GM12878 (cell line): ENCODE results near the gene PRICKLE4. TPM values are rescaled to one million over a fixed set of nuclear protein-coding genes. Genes with fewer than 3 reads are reported as not detected.
A peak's percentile ranks its signal among the peaks of the same experiment; 100 is the strongest.

ENCODE experiments used
- ATAC-seq: fragments of 200-7000 bp; cut with Tn5 transposase; 3 replicates; pipeline ENCODE4 v1.9.1; 2020; ENCODE audit warnings: mild to moderate bottlenecking, moderate library complexity
- BruUV-seq: library from RNA; stranded (reverse); fragments of 400-500 nt; replicated peaks from 2 replicates; lab custom pipeline; 2021; lab: Mats Ljungman, UMichigan
- CTCF ChIA-PET: fragments of 300-600 bp; sonication (Branson Sonifier 250); formaldehyde crosslinking; extraction: SDS; loops from one replicate; lab custom pipeline; 2021; ENCODE audit warnings: inconsistent platforms; lab: Yijun Ruan, JAX
- POLR2A ChIA-PET: fragments of 350-600 bp; formaldehyde crosslinking; extraction: SDS; loops from one replicate; lab custom pipeline; 2021; ENCODE audit warnings: inconsistent platforms; lab: Charles Lee
- RAD21 ChIA-PET: fragments of 300-600 bp; sonication (Branson Sonifier 250); formaldehyde crosslinking; loops from one replicate; lab custom pipeline; 2023; ENCODE audit warnings: antibody characterized with exemption; ENCODE audit not compliant: unreplicated experiment; lab: Charles Lee
- SMC1A ChIA-PET: fragments of 300-600 bp; sonication (Branson Sonifier 250); formaldehyde crosslinking; loops from one replicate; lab custom pipeline; 2023; ENCODE audit not compliant: unreplicated experiment, uncharacterized antibody; lab: Charles Lee
- DNase-seq: peaks from one replicate; pipeline ENCODE4 v3.0.0-alpha.2; 2011; ENCODE audit warnings: low read depth, low spot score
- FAIRE-seq: peaks from 3 replicates; lab custom pipeline; 2011; peaks lifted over from hg19 to GRCh38; lab: Jason Lieb, UNC
- H2AFZ ChIP-seq: 2 replicates; pipeline ENCODE4 v1.6.0; 2011; ENCODE audit warnings: low read depth, low read length, control low read depth; ENCODE audit not compliant: control insufficient read depth
- H3K27ac ChIP-seq: 2 replicates; pipeline ENCODE4 v1.5.1; 2011; ENCODE audit warnings: control low read depth; ENCODE audit not compliant: control insufficient read depth, insufficient read depth
- H3K27me3 ChIP-seq, 2 experiments: replicated peaks in 1 of 2; 2 replicates each; pipeline versions ENCODE4 v1.6.0 to v1.6.1; 2011; ENCODE audit warnings: low read length in 1 of 2; ENCODE audit not compliant: control insufficient read depth in 2 of 2, insufficient read depth in 2 of 2
- H3K36me3 ChIP-seq, 2 experiments: 2 replicates each; pipeline ENCODE4 v1.5.1; 2011; ENCODE audit warnings: low read length in 1 of 2; ENCODE audit not compliant: control insufficient read depth in 2 of 2, insufficient read depth in 2 of 2
- H3K4me1 ChIP-seq: 2 replicates; pipeline ENCODE4 v1.6.1; 2011; ENCODE audit warnings: mild to moderate bottlenecking, low read length, moderate library complexity, mixed read lengths; ENCODE audit not compliant: control insufficient read depth, insufficient read depth
- H3K4me2 ChIP-seq: 2 replicates; pipeline ENCODE4 v1.6.0; 2011; ENCODE audit warnings: control low read depth; ENCODE audit not compliant: control insufficient read depth, insufficient read depth
- H3K4me3 ChIP-seq: fragments of 200-600 bp; sonication (generic); 2 replicates; pipeline ENCODE4 v1.5.1; 2016
- H3K79me2 ChIP-seq: 2 replicates; pipeline ENCODE4 v1.6.0; 2011; ENCODE audit warnings: low read length; ENCODE audit not compliant: control insufficient read depth, insufficient read depth
- H3K9ac ChIP-seq: 2 replicates; pipeline ENCODE4 v1.8.0; 2011; ENCODE audit warnings: low read length, control low read depth, mixed read lengths; ENCODE audit not compliant: control insufficient read depth, insufficient read depth
- H3K9me3 ChIP-seq: replicated peaks from 3 replicates; pipeline ENCODE4 v1.5.1; 2011; ENCODE audit warnings: mild to moderate bottlenecking, low read length; ENCODE audit not compliant: control insufficient read depth, insufficient read depth
- H4K20me1 ChIP-seq: 2 replicates; pipeline ENCODE4 v1.6.0; 2011; ENCODE audit not compliant: control insufficient read depth, insufficient read depth
- NFXL1 ChIP-seq: fragments of 450-650 bp; IDR thresholded peaks from 2 replicates; pipeline ENCODE4 v1.6.1; 2017; ENCODE audit warnings: antibody characterized with exemption, mild to moderate bottlenecking, borderline replicate concordance
- RCOR1 ChIP-seq: conservative IDR thresholded peaks from 2 replicates; pipeline ENCODE4 v1.6.1; 2012; ENCODE audit warnings: low read depth, low read length, improper control_type of control experiment
- RFX5 ChIP-seq: IDR thresholded peaks from 2 replicates; pipeline ENCODE4 v1.6.1; 2011; ENCODE audit warnings: low read depth, low read length, improper control_type of control experiment
- SMARCA5 ChIP-seq: fragments of 450-650 bp; IDR thresholded peaks from 2 replicates; pipeline ENCODE4 v1.6.1; 2017; ENCODE audit warnings: mild to moderate bottlenecking
- TCF7 ChIP-seq: IDR thresholded peaks from 2 replicates; pipeline ENCODE4 v1.6.1; 2014; ENCODE audit warnings: antibody characterized with exemption, borderline replicate concordance
- YBX1 ChIP-seq: fragments of 450-650 bp; IDR thresholded peaks from 2 replicates; pipeline ENCODE4 v1.6.1; 2016; ENCODE audit warnings: antibody characterized with exemption
- ZBED1 ChIP-seq: IDR thresholded peaks from 2 replicates; pipeline ENCODE4 v1.6.1; 2016; ENCODE audit warnings: borderline replicate concordance
- ZNF217 ChIP-seq: fragments of 450-650 bp; IDR thresholded peaks from 2 replicates; pipeline ENCODE4 v1.6.1; 2017; ENCODE audit warnings: antibody characterized with exemption, mild to moderate bottlenecking
- in situ Hi-C: fragments of 300-500 bp; cut with MboI; formaldehyde crosslinking; loops from 9 replicates; pipeline ENCODE4 v1.14.3; 2018; ENCODE audit warnings: mixed read lengths
- intact Hi-C: fragments of 100-400 bp; cut with micrococcal nuclease; formaldehyde crosslinking; loops from one replicate; pipeline ENCODE4 v1.14.2; 2022; ENCODE audit not compliant: unreplicated experiment
- polyA plus RNA-seq, 11 experiments: library from polyadenylated mRNA; depleted of rRNA in 4 of 11; unstranded in 6 of 11; stranded (reverse) in 5 of 11; fragments of >200 nt; fragmentation: Nextera tagmentation in 4 of 11; fragmentation: Illumina TruSeq in 1 of 11; extraction: Ambion mirVana in 4 of 11; extraction: Trizol in 1 of 11; gene quantifications; 1 replicate in 1 of 11; 2 replicates in 10 of 11; pipeline versions ENCODE4 v1.2.1 to v1.2.3, GENCODE V29; 2011 to 2016; ENCODE audit warnings: inconsistent platforms in 2 of 11, missing spikeins in 2 of 11, low read depth in 1 of 11
- total RNA-seq, 4 experiments: library from RNA; depleted of rRNA in 3 of 4; stranded (reverse); fragments of >200 nt in 3 of 4; fragmentation: Illumina TruSeq in 1 of 4; extraction: Trizol in 1 of 4; gene quantifications; 2 replicates each; pipeline versions ENCODE4 v1.2.1 to v1.2.3, GENCODE V29; 2013 to 2021
- TF ChIP-seq, protein P1 (sequence below): IDR thresholded peaks from 2 replicates; pipeline ENCODE4 v1.6.1; 2012; ENCODE audit warnings: low read depth, low read length, improper control_type of control experiment
- TF ChIP-seq, protein P2 (sequence below): IDR thresholded peaks from 2 replicates; pipeline ENCODE4 v1.6.1; 2011; ENCODE audit warnings: borderline replicate concordance, low read depth, mild to moderate bottlenecking, moderate library complexity, low read length; ENCODE audit not compliant: insufficient read depth, poor library complexity, severe bottlenecking
- TF ChIP-seq, protein P3 (sequence below): fragments of 150-350 bp; IDR thresholded peaks from 2 replicates; pipeline ENCODE4 v1.6.1; 2014; ENCODE audit warnings: mild to moderate bottlenecking, low read depth, low read length

Gene PRICKLE4
- total and polyA plus RNA-seq, 10 of the 15 experiments (the other 5 are each of a cell fraction or from before 2014, with no cell fraction given), result 0.33 to 0.85 (median 0.35) TPM; not detected in 7

DNA sequence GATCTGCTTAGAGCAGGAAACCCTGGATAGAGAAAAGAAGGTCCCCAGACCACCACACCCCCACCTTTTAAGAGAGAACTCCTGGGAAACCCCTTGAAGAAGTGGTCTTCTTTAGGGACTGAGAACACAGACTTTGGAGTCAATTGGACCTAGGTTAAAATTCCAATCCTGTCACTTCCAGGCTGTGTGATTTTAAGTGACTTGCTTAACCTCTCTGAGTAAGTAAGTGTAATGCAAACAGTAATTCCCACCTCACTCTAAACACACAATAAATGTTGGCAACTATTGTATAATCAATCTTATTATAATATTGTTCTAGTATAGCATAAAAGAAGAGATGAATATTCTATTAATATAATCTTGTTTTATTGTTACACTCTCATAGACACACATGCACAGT is 48.4 kb upstream of the PRICKLE4 start:
- Histone ChIP-seq H3K4me3 (peak overlapping the region; percentile 92), H3K4me2 (peak overlapping the region; percentile 99), H3K9ac (peak overlapping the region; percentile 93), H4K20me1 (no peaks in the 10 kb centered on the region), H3K79me2 (peaks cover 75% of the 10 kb centered on the region), H3K27ac (peak overlapping the region; percentile 98), H2AFZ (no peak overlapping the region), H3K27me3 (no peaks in the 10 kb centered on the region; a peak in 1 of 4 replicates), H3K4me1 (peaks cover 29% of the 10 kb centered on the region), H3K9me3 (no peaks in the 10 kb centered on the region), H3K36me3 (peaks cover 2 to 5% of the 10 kb centered on the region in 2 experiments; a peak in 1 of 4 replicates)
- ATAC-seq, result no peak
- no peak for DNase-seq
- TF ChIP-seq, protein P1, sequence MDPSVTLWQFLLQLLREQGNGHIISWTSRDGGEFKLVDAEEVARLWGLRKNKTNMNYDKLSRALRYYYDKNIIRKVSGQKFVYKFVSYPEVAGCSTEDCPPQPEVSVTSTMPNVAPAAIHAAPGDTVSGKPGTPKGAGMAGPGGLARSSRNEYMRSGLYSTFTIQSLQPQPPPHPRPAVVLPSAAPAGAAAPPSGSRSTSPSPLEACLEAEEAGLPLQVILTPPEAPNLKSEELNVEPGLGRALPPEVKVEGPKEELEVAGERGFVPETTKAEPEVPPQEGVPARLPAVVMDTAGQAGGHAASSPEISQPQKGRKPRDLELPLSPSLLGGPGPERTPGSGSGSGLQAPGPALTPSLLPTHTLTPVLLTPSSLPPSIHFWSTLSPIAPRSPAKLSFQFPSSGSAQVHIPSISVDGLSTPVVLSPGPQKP, result no peak
- peak; percentile 67; the same call in 1 of the 2 replicates for TF ChIP-seq ZNF217
- no peak for TF ChIP-seq TCF7
- no peak for TF ChIP-seq YBX1
- TF ChIP-seq RFX5, result no peak
- TF ChIP-seq RCOR1, result 0 out of 2 replicates have a peak, but pooled peaks have one; percentile 70
- TF ChIP-seq, protein P2, sequence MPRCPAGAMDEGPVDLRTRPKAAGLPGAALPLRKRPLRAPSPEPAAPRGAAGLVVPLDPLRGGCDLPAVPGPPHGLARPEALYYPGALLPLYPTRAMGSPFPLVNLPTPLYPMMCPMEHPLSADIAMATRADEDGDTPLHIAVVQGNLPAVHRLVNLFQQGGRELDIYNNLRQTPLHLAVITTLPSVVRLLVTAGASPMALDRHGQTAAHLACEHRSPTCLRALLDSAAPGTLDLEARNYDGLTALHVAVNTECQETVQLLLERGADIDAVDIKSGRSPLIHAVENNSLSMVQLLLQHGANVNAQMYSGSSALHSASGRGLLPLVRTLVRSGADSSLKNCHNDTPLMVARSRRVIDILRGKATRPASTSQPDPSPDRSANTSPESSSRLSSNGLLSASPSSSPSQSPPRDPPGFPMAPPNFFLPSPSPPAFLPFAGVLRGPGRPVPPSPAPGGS, result no peak
- no peak for TF ChIP-seq ZBED1
- TF ChIP-seq, protein P3, sequence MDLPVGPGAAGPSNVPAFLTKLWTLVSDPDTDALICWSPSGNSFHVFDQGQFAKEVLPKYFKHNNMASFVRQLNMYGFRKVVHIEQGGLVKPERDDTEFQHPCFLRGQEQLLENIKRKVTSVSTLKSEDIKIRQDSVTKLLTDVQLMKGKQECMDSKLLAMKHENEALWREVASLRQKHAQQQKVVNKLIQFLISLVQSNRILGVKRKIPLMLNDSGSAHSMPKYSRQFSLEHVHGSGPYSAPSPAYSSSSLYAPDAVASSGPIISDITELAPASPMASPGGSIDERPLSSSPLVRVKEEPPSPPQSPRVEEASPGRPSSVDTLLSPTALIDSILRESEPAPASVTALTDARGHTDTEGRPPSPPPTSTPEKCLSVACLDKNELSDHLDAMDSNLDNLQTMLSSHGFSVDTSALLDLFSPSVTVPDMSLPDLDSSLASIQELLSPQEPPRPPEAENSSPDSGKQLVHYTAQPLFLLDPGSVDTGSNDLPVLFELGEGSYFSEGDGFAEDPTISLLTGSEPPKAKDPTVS, result no peak
- TF ChIP-seq NFXL1, result peak; percentile 57; the same call in 1 of the 2 replicates
- TF ChIP-seq SMARCA5, result peak; percentile 71
- FAIRE-seq, result no peak
- ChIA-PET SMC1A (interaction anchor here (3.6 to 8.5 kb wide), 4 partner anchors 11 to 25 kb away, joined by 22 to 168 read pairs (median 94); no protein-coding TSS in a partner anchor), RAD21 (interaction anchor here (1.5 to 8.5 kb wide), 3 partner anchors 14 to 53 kb away, joined by 3 to 300 read pairs (median 180); no protein-coding TSS in a partner anchor), POLR2A (interaction anchor here (0.7 to 9.6 kb wide), 5 partner anchors 13 to 398 kb away, joined by 3 to 293 read pairs (median 13); no protein-coding TSS in a partner anchor), CTCF (interaction anchor here (2.0 to 6.2 kb wide), 7 partner anchors 10 to 130 kb away, joined by 6 to 84 read pairs (median 21); no protein-coding TSS in a partner anchor)
- BruUV-seq, result no TSS peak
- in situ Hi-C loops, result no loop called here
- intact Hi-C loops, result loop anchor here (5.0 to 10.0 kb wide), 3 partner anchors 35 to 657 kb away; partner anchors contain the start of genes FOXP4, NFYA and OARD1
